IPS-NIHi7 (cell line): ENCODE results near the gene ANKRD2.
A peak's percentile ranks its signal among the peaks of the same experiment; 100 is the strongest.
"Not testable (repeated sequence)": the region's sequence is repeated elsewhere in the genome, so short reads cannot be mapped to it uniquely, and the experiment has no call there.

Experiments
- DNase-seq: peaks from one replicate; pipeline ENCODE4 v3.0.0; 2012; ENCODE audit warnings: mixed read lengths; ENCODE audit errors: extremely low spot score

Gene ANKRD2, protein sequence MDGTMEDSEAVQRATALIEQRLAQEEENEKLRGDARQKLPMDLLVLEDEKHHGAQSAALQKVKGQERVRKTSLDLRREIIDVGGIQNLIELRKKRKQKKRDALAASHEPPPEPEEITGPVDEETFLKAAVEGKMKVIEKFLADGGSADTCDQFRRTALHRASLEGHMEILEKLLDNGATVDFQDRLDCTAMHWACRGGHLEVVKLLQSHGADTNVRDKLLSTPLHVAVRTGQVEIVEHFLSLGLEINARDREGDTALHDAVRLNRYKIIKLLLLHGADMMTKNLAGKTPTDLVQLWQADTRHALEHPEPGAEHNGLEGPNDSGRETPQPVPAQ

GRCh38 chr10:97572214-97572989, at the start of gene ANKRD2:
Gene ANKRD2, plus strand, starts transcription at chr10:97572779. Its CDS starts 10 bp downstream, at chr10:97572789.
- DNase-seq: peak; percentile 89

DNA sequence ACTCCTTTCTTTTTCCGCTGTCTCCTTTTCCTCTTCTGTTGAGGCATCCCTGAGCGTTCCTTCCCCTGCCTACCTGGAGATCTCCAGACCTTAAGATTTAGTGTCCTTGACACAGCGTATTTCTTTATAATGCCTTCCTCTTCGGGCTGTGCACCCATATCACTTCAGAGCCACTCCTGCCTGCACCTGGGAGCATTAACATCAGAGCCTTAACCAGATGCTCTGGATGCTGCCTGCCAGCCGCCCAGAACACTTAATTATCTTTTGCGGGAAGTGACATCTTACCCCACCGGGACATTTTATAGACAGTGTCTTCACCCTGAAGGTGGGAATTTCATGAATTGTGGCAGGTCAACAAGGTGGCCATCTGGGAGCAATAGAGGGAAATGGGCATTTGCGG, 49.6 kb upstream of the ANKRD2 start:
- no peak for DNase-seq

DNA sequence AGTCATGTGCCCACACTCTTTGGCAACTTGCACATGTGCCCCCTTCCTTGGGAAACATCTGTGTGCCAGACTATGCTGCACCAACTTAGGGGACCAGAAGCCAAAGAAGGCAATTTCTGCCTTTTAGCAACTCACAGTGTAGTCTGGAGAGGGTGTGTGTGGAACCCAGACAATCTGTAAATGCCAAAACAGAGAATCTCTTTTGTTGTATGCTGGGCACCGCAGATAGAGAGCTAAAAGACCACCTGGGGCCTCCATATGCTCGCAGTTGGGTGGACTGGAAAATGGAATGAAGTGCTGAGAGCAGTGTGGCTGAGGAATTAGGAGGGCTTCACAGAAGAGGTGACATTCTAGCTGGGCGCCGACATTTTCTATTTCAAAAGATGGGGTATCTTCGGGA, 47.5 kb upstream of the ANKRD2 start:
- DNase-seq: no peak

DNA sequence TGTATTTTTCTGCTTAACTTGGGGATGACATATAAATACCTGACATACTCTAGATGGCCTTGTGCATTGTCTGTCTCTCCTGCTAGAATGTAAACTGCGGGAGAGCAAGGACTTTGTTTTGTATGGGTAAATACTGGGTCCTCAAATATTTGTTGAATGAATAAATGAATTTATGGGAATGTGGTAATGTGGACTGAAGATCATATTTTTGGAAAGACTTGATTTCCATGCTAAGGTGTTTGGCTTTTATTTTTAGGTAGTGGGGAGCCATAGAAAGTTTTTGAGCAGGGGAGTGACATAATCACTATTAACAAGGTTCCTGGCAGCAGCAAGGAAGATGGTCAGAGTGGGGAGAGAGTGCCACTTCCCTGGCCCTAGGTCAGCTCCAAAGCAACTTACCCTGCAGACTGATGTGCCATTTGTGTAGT, 46.9 kb upstream of the ANKRD2 start:
- no peak for DNase-seq

DNA sequence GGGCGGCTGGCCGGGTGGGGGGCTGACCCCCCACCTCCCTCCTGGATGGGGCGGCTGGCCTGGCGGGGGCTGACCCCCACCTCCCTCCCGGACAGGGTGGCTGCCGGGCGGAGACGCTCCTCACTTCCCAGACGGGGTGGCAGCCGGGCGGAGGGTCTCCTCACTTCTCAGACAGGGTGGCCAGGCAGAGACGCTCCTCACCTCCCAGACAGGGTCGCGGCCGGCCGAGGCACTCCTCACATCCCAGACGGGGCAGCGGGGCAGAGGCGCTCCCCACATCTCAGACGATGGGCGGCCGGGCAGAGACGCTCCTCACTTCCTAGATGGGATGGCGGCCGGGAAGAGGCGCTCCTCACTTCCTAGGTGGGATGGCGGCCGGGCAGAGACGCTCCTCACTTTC, 43.7 kb upstream of the ANKRD2 start:
- DNase-seq: not testable (repeated sequence)

DNA sequence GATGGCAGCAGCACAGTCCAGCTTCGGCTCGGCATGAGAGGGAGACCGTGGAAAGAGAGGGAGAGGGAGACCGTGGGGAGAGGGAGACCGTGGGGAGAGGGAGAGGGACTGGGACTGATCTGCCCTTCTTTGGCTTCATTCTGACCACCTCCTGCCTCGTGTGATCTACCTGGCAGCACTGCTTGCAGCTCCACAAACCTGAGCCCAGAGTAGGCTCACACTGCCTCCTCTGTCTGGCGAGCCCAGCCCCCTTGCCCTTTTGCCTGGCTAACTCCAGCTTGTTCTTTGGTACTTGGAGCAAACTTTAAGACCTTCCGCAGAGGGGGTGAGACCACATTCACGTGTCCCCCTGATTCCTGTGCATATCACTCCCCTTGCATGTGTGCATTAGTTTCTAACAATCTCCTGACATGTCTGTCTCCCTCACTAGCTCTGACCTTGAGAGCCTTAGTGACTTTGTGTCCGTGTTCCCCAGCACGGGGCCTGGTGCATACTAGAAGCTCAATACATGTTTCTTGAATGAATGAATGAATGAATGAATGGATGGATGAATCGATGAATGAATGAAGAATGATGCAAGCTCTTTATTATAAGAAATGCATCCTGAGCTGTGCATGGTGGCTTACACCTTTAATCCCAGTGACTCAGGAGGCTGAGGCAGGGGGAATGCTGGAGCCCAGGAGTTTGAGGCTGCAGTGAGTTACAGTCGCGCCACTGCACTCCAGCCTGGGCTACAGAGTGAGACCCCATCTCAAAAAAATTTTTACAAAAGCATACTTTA, 42.7 kb upstream of the ANKRD2 start:
- no peak for DNase-seq

- DNase-seq: no peak
These were observed 41.1 kb upstream of the ANKRD2 start for GRCh38 chr10:97531401-97531986.

GRCh38 chr10:97532935-97533671, 39.5 kb upstream of the ANKRD2 start:
- no peak for DNase-seq

GRCh38 chr10:97533888-97534287, 38.7 kb upstream of the ANKRD2 start:
- no peak for DNase-seq

GRCh38 chr10:97534746-97535367, 37.7 kb upstream of the ANKRD2 start:
- peak; percentile 82 for DNase-seq

GRCh38 chr10:97537186-97537869, 35.3 kb upstream of the ANKRD2 start:
- no peak for DNase-seq

- no peak for DNase-seq
These were observed 34.2 kb upstream of the ANKRD2 start for GRCh38 chr10:97538411-97538810.

DNA sequence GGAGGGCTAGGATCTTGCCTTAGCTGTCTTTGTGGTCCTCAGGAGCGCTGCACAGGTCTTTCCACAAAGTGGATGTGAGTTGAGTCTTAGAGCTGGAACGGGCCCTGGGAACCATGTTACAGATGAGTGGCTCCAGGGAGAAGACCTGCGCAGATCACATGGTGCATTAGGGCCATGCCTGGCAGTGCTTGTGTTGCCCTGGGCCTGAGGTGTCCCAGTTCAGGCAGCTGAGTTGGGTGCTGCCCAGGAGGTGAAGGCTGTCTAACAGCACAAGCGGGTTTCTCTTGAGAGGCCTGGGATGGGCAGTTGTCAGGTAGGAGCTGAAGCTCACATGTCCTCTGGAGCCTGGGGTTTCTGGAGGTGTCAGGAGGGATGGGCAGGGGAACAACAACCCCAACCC, 33.7 kb upstream of the ANKRD2 start:
- no peak for DNase-seq

GRCh38 chr10:97539523-97540200, 32.9 kb upstream of the ANKRD2 start:
- DNase-seq: peak; percentile 72

- no peak for DNase-seq
These were observed 31.7 kb upstream of the ANKRD2 start for GRCh38 chr10:97540669-97541500.

DNA sequence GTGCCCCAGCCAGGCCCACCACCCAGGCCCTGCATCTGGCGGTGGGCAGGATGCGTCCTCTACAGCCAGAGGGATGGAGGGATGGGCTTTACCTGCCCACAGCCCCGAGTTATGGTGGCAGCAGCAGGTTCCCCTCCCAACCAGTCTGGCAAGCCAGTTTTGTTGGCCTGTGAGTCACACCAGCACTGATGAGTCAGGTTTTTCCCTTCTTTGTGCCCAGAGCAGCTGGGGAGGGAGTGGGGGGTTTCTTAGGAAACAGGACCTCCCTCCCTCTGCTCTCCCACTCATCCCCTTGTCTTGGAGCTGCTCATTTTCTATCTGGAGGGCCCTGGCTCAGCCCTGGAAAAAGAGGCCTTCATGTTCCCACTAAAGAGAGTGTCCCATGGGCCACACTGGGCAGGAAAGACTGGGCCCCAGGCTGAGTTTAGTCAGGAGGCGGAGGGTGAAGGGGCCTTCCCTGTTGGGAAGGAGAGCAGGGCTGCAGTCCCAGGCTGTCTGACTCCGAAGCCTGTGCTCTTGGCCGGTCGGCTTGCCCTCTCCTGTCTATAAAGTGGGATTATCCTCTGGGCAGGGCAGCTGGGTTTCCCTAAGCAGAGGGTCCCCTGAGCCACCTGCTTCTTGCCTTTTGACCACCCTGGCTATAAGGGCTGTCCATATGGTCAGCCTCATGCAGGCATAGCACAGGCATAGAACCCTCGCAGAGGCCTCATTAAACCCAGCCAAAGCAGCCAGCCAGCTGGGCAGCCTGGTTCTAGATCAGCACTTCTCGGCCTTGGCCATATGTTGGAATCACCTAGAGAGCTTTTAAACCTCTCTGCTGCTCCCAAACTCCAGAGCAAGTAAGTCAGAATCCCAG, 30.2 kb upstream of the ANKRD2 start:
- DNase-seq: peak; percentile 63

DNA sequence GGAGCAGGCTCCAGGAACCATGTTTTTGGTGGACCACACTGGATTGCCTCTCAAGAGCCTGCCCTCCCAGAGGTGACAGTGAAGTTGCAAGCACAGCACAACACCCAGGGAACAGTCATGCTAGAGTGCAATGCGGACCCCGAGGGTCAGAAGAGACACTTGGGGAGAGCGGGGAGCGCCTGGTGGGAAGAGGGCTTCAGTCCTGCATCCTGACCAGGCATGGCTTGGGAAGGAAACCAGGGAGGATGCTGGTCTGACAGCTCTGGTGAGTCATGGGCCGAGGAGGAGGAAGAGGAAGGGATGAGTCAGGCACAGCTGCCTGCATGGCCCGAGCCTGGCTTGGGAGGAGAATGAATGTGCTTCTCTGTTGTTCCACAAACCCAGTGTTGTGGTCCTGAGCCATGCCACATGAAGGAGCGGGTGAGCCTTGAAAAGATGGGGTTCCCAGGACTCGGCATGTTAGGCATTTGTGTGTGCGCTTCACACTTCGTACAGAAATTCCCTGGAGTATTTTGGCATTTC, 29.5 kb upstream of the ANKRD2 start:
- DNase-seq: peak; percentile 56
